Measurements from ENCODE around the gene MAPK11.

The MAPK11 gene

GRCh38 chr22:50269970-50270665 lies at the start of gene MAPK11:
Gene MAPK11 (minus strand): TSS chr22:50270380. CDS start chr22:50270292, 88 bp downstream.
- DNase-seq = peak; percentile 32

- DNase-seq = no peak
Measured at GRCh38 chr22:50319503-50319951, 49.3 kb upstream of the MAPK11 start.

- no peak for DNase-seq
Measured at GRCh38 chr22:50318698-50319411, 48.7 kb upstream of the MAPK11 start.

GRCh38 chr22:50318356-50318697 lies 48.1 kb upstream of the MAPK11 start:
- DNase-seq = no peak

GRCh38 chr22:50317674-50318073 lies 47.5 kb upstream of the MAPK11 start:
- no peak for DNase-seq

GRCh38 chr22:50317178-50317577 lies 47.0 kb upstream of the MAPK11 start:
- no peak for DNase-seq

- no peak for DNase-seq
Measured at GRCh38 chr22:50316114-50317065, 46.2 kb upstream of the MAPK11 start.

GRCh38 chr22:50315289-50316113 lies 45.3 kb upstream of the MAPK11 start:
- DNase-seq = no peak

GRCh38 chr22:50314455-50315288 lies 44.5 kb upstream of the MAPK11 start:
- DNase-seq = no peak

- no peak for DNase-seq
Measured at GRCh38 chr22:50314081-50314454, 43.9 kb upstream of the MAPK11 start.

GRCh38 chr22:50313600-50313999 lies 43.4 kb upstream of the MAPK11 start:
- no peak for DNase-seq

- no peak for DNase-seq
Measured at GRCh38 chr22:50313021-50313420, 42.8 kb upstream of the MAPK11 start.

- no peak for DNase-seq
Measured at GRCh38 chr22:50312371-50312770, 42.2 kb upstream of the MAPK11 start.

- DNase-seq = no peak
Measured at GRCh38 chr22:50311606-50312351, 41.6 kb upstream of the MAPK11 start.

- DNase-seq = no peak
Measured at GRCh38 chr22:50310949-50311444, 40.8 kb upstream of the MAPK11 start.

- DNase-seq = no peak
Measured at GRCh38 chr22:50310031-50310722, 40.0 kb upstream of the MAPK11 start.

GRCh38 chr22:50309601-50309991 lies 39.4 kb upstream of the MAPK11 start:
- DNase-seq = no peak

GRCh38 chr22:50308986-50309600 lies 38.9 kb upstream of the MAPK11 start:
- DNase-seq = no peak

GRCh38 chr22:50308597-50308935 lies 38.4 kb upstream of the MAPK11 start:
- peak; percentile 44 for DNase-seq
